GM21447 (cell line): ENCODE results near the gene PREB.
"Not testable (repeated sequence)": the region's sequence is repeated elsewhere in the genome, so short reads cannot be mapped to it uniquely, and the experiment has no call there.

Source experiments
- ATAC-seq: cut with Tn5 transposase; IDR thresholded peaks from one replicate; pipeline ENCODE4 v1.9.1; 2021; ENCODE audit not compliant: unreplicated experiment

PREB gene

GRCh38 chr2:27133905-27134780 is at the start of gene PREB:
PREB (minus strand) TSS chr2:27134636; CDS start chr2:27134421, 215 bp downstream.
- peak; percentile 74 for ATAC-seq

- ATAC-seq = no peak
These were observed 49.7 kb upstream of the PREB start for GRCh38 chr2:27184115-27184514.

- ATAC-seq = no peak
These were observed 47.9 kb upstream of the PREB start for GRCh38 chr2:27182346-27182745.

GRCh38 chr2:27179344-27180000 is 45.0 kb upstream of the PREB start:
- ATAC-seq = no peak

GRCh38 chr2:27178469-27178868 is 44.0 kb upstream of the PREB start:
- ATAC-seq = no peak

GRCh38 chr2:27177441-27178351 is 43.3 kb upstream of the PREB start:
- no peak for ATAC-seq

GRCh38 chr2:27175781-27176180 is 41.3 kb upstream of the PREB start:
- ATAC-seq = not testable (repeated sequence)

- no peak for ATAC-seq
These were observed 40.9 kb upstream of the PREB start for GRCh38 chr2:27175330-27175729.

GRCh38 chr2:27174638-27175037 is 40.2 kb upstream of the PREB start:
- no peak for ATAC-seq

- no peak for ATAC-seq
These were observed 37.0 kb upstream of the PREB start for GRCh38 chr2:27171351-27171848.

- no peak for ATAC-seq
These were observed 36.3 kb upstream of the PREB start for GRCh38 chr2:27170581-27171337.

GRCh38 chr2:27164960-27165763 is 30.7 kb upstream of the PREB start:
- ATAC-seq = peak; percentile 62

- ATAC-seq = no peak
These were observed 28.0 kb upstream of the PREB start for GRCh38 chr2:27162151-27163121.

GRCh38 chr2:27160191-27160590 is 25.8 kb upstream of the PREB start:
- no peak for ATAC-seq

GRCh38 chr2:27159271-27159670 is 24.8 kb upstream of the PREB start:
- ATAC-seq = no peak

GRCh38 chr2:27158468-27158867 is 24.0 kb upstream of the PREB start:
- ATAC-seq = no peak

GRCh38 chr2:27155069-27155520 is 20.7 kb upstream of the PREB start:
- no peak for ATAC-seq

GRCh38 chr2:27154488-27154887 is 20.1 kb upstream of the PREB start:
- no peak for ATAC-seq
